ENCODE results near the gene GRID1. TPM values are rescaled to one million over a fixed set of nuclear protein-coding genes. Genes with fewer than 3 reads are reported as not detected.

Gene GRID1
- total RNA-seq, 1 experiment from 2014 or later = not detected

DNA sequence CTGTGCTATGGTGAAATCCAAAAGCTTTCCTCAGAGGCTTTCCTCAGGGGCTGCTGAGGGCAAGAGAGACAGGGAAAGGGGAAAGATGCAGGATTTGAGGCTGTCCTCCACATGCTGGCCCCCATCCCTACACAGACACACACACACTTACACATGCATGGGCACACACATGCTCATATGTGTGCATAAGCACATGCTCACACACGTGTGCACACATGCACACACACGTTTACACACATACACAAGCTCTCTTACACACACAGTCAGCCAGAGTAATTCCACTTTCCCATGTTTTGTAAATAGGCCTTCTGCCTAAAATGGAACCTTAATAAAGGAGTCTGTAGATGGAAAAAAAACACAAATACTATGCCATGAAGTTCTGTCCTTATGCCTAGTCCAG lies 312.9 kb downstream of the GRID1 start:
- Mint-ChIP-seq H3K36me3 (ENCODE audit: insufficient read depth, unreplicated experiment) (no peaks in the 10 kb centered on the region), H3K4me1 (ENCODE audit: low read depth, unreplicated experiment) (no peaks in the 10 kb centered on the region), H3K27me3 (ENCODE audit: unreplicated experiment) (peaks cover 20% of the 10 kb centered on the region), H3K27ac (ENCODE audit: unreplicated experiment) (no peak overlapping the region), H3K9me3 (ENCODE audit: low read depth, unreplicated experiment) (no peaks in the 10 kb centered on the region), H3K4me3 (ENCODE audit: low read depth, unreplicated experiment) (no peak overlapping the region)
- CTCF ChIA-PET = no interaction called here
- TF ChIP-seq, protein P1, sequence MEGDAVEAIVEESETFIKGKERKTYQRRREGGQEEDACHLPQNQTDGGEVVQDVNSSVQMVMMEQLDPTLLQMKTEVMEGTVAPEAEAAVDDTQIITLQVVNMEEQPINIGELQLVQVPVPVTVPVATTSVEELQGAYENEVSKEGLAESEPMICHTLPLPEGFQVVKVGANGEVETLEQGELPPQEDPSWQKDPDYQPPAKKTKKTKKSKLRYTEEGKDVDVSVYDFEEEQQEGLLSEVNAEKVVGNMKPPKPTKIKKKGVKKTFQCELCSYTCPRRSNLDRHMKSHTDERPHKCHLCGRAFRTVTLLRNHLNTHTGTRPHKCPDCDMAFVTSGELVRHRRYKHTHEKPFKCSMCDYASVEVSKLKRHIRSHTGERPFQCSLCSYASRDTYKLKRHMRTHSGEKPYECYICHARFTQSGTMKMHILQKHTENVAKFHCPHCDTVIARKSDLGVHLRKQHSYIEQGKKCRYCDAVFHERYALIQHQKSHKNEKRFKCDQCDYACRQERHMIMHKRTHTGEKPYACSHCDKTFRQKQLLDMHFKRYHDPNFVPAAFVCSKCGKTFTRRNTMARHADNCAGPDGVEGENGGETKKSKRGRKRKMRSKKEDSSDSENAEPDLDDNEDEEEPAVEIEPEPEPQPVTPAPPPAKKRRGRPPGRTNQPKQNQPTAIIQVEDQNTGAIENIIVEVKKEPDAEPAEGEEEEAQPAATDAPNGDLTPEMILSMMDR (IDR thresholded peaks at IDR 0.05; ENCODE audit: unreplicated experiment) = no peak
- DNase-seq = no peak
- BruUV-seq (replicated peaks) = no TSS peak
- intact Hi-C loops (cut with micrococcal nuclease; ENCODE audit: unreplicated experiment) = no loop called here

DNA sequence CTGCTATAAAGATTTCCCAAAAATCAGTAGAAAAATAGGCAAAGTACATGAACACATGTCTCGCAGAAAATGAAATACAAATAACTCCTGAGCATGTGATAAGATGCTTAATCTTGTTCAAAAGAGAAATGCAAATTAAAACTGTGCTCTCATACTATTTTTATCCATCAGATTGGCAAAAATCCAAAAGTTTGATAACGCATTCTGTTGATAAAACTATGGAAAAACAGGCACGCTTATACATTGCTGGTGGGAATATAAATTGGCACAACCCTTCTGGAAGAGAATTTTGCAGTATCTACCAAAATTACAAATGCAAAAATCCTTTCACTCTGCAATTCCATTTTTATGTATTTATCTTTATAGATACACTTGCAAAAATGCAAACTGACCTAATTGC lies 315.0 kb downstream of the GRID1 start:
- TF ChIP-seq, protein P1 (IDR thresholded peaks at IDR 0.05; ENCODE audit: unreplicated experiment) = no peak
- CTCF ChIA-PET = no interaction called here
- Mint-ChIP-seq H3K4me1 (ENCODE audit: low read depth, unreplicated experiment) (no peaks in the 10 kb centered on the region), H3K27ac (ENCODE audit: unreplicated experiment) (no peak overlapping the region), H3K4me3 (ENCODE audit: low read depth, unreplicated experiment) (no peak overlapping the region), H3K36me3 (ENCODE audit: insufficient read depth, unreplicated experiment) (no peaks in the 10 kb centered on the region), H3K9me3 (ENCODE audit: low read depth, unreplicated experiment) (no peaks in the 10 kb centered on the region), H3K27me3 (ENCODE audit: unreplicated experiment) (peaks cover 4% of the 10 kb centered on the region)
- BruUV-seq (replicated peaks) = no TSS peak
- intact Hi-C loops (cut with micrococcal nuclease; ENCODE audit: unreplicated experiment) = no loop called here
- DNase-seq = no peak

DNA sequence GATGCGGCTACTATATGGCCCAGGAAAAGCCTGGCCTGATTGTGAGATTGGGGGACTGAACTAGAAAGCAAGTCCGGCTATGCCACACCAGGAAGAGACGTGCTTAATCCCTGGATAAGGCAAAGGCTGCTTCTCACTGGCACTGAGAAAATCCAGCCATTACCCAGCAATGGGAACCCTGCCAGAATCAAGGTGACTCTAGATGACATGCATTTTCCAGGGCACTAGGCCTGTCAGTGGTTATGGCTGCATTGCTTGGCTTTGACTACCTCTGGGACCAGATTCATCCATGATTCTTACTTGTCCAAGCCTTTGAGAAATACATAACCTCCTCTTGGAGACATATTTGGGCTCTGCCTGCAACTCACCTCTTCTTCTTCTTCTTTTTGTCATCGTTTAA lies 317.2 kb downstream of the GRID1 start:
- intact Hi-C loops (cut with micrococcal nuclease; ENCODE audit: unreplicated experiment) = no loop called here
- Mint-ChIP-seq H3K27me3 (ENCODE audit: unreplicated experiment) (peaks cover 24% of the 10 kb centered on the region), H3K4me3 (ENCODE audit: low read depth, unreplicated experiment) (no peak overlapping the region), H3K27ac (ENCODE audit: unreplicated experiment) (no peak overlapping the region), H3K9me3 (ENCODE audit: low read depth, unreplicated experiment) (no peaks in the 10 kb centered on the region), H3K4me1 (ENCODE audit: low read depth, unreplicated experiment) (no peaks in the 10 kb centered on the region), H3K36me3 (ENCODE audit: insufficient read depth, unreplicated experiment) (no peaks in the 10 kb centered on the region)
- BruUV-seq (replicated peaks) = no TSS peak
- CTCF ChIA-PET = no interaction called here
- no peak for DNase-seq
- TF ChIP-seq, protein P1 (IDR thresholded peaks at IDR 0.05; ENCODE audit: unreplicated experiment) = no peak

DNA sequence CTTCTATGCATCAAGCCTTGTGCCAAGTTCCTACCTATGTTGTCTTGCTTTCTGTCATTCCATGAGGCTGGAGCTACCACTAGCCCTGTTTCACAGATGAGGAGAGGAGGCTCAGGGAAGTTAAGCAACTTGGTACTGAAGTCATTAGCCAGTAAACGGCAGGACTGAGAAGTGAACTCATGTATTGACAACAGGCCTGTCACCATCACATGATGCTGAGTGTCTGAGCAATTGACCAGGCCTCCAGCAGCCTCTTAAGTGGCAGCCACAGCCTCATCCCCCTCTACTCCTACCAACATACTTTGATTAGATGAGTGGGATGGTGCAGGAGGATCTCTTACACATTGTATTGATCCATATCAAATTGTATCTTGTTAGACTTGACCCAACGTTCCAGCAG lies 317.6 kb downstream of the GRID1 start:
- no peak for DNase-seq
- intact Hi-C loops (cut with micrococcal nuclease; ENCODE audit: unreplicated experiment) = no loop called here
- TF ChIP-seq, protein P1 (IDR thresholded peaks at IDR 0.05; ENCODE audit: unreplicated experiment) = no peak
- no peaks in the 10 kb centered on the region for H3K4me1 Mint-ChIP-seq (ENCODE audit: low read depth, unreplicated experiment)
- peaks cover 24% of the 10 kb centered on the region for H3K27me3 Mint-ChIP-seq (ENCODE audit: unreplicated experiment)
- CTCF ChIA-PET = no interaction called here
- H3K27ac Mint-ChIP-seq (ENCODE audit: unreplicated experiment) = no peak overlapping the region
- no TSS peak for BruUV-seq (replicated peaks)
- H3K36me3 Mint-ChIP-seq (ENCODE audit: insufficient read depth, unreplicated experiment) = no peaks in the 10 kb centered on the region
- no peak overlapping the region for H3K4me3 Mint-ChIP-seq (ENCODE audit: low read depth, unreplicated experiment)
- H3K9me3 Mint-ChIP-seq (ENCODE audit: low read depth, unreplicated experiment) = no peaks in the 10 kb centered on the region

DNA sequence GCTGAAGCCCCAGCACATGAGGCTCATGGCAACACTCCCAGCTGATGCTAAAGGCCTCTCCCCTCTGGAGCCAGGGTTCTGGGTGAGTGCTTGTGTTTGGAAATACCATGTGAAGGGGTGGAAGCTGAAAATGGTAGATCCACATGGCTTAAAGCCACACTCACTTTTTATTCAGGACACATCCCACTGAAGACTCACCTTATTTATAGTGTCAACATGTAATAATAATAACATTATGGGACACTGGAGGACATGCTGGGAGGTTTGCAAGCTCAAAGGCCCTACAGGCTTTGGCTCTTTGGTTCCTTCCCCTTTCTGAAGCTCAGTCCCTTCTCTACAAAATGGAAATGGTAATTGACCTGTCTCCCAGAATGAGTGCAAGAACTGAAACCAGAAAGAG lies 318.0 kb downstream of the GRID1 start:
- H3K9me3 Mint-ChIP-seq (ENCODE audit: low read depth, unreplicated experiment) = no peaks in the 10 kb centered on the region
- peaks cover 24% of the 10 kb centered on the region for H3K27me3 Mint-ChIP-seq (ENCODE audit: unreplicated experiment)
- H3K36me3 Mint-ChIP-seq (ENCODE audit: insufficient read depth, unreplicated experiment) = no peaks in the 10 kb centered on the region
- DNase-seq = no peak
- TF ChIP-seq, protein P1 (IDR thresholded peaks at IDR 0.05; ENCODE audit: unreplicated experiment) = no peak
- intact Hi-C loops (cut with micrococcal nuclease; ENCODE audit: unreplicated experiment) = no loop called here
- no peak overlapping the region for H3K27ac Mint-ChIP-seq (ENCODE audit: unreplicated experiment)
- CTCF ChIA-PET = no interaction called here
- H3K4me3 Mint-ChIP-seq (ENCODE audit: low read depth, unreplicated experiment) = no peak overlapping the region
- no peaks in the 10 kb centered on the region for H3K4me1 Mint-ChIP-seq (ENCODE audit: low read depth, unreplicated experiment)
- BruUV-seq (replicated peaks) = no TSS peak
